Activated CD8-positive, alpha-beta memory T cell treated with anti-CD3 and anti-CD28 coated beads, Interleukin-2, amount 50 U/mL, for 24 hours (primary cell): Measurements from ENCODE around the gene ZNF587B.
"Not testable (repeated sequence)": the region's sequence is repeated elsewhere in the genome, so short reads cannot be mapped to it uniquely, and the experiment has no call there.

Experiments used
- DNase-seq: peaks from one replicate; pipeline ENCODE4 v3.0.0-alpha.2; 2020; ENCODE audit errors: extremely low read depth

The ZNF587B gene

GRCh38 chr19:57869655-57870054 lies 39.6 kb downstream of the ZNF587B start:
- not testable (repeated sequence) for DNase-seq

- DNase-seq = no peak
Measured at GRCh38 chr19:57870225-57870624, 40.1 kb downstream of the ZNF587B start.

GRCh38 chr19:57872450-57872849 lies 42.4 kb downstream of the ZNF587B start:
- no peak for DNase-seq

GRCh38 chr19:57873883-57874799 lies 44.0 kb downstream of the ZNF587B start:
- DNase-seq = not testable (repeated sequence)

GRCh38 chr19:57886046-57886445 lies 55.9 kb downstream of the ZNF587B start:
- no peak for DNase-seq

- DNase-seq = no peak
Measured at GRCh38 chr19:57887195-57887941, 57.3 kb downstream of the ZNF587B start.

- no peak for DNase-seq
Measured at GRCh38 chr19:57888107-57888559, 58.0 kb downstream of the ZNF587B start.

- peak; percentile 70 for DNase-seq
Measured at GRCh38 chr19:57888560-57889231, 58.6 kb downstream of the ZNF587B start, which contains the start of gene ZNF814. Gene ZNF814 (minus strand): TSS chr19:57889037. CDS start chr19:57888802, 235 bp downstream.

GRCh38 chr19:57890706-57891105 lies 60.6 kb downstream of the ZNF587B start:
- DNase-seq = not testable (repeated sequence)
